Inflammatory macrophage treated with lipopolysaccharide for 1 hour (primary cell): ENCODE measurements around the gene PVALB.

Experiments used
- DNase-seq, 2 donors: peaks; one replicate each; pipeline ENCODE4 v3.0.0-alpha.2; 2020 to 2022

The PVALB gene

DNA sequence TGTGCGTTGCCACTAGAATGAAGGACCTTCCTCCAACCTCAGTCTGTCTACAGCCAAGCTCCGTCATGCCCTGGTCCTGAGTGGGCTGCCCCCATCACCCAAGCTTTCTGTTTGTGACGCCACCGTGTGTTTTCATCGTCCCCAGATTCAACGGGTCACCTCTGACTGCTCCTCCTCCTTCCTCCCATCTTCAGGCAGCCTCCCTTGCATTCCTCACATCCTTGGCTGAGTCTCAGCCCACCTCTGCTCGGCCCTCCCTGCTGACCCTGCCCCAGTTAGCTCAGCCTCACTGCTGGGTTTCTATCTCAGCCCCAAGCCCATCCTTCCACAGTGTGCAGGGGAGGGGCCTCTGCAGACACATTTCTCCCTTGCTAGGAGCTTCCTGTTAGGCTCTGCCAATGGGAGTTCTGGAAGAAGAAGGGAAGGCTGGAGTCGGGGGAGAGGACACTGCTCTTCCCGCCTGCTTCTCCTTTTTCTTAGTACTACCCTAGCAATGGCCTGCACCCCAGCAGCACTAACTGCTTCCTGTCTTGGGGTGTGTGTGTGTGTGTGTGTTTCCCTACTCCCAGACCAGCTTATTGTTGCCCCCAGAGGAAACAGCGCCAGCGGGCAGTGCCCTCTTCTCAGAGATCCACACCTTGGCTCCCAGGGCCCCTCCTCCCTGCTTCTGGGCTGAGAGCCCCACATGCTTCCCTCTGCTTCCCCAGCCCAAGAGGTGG, 46.2 kb downstream of the PVALB start:
- DNase-seq, result peak in 1 of 2 donors; percentile 11

DNA sequence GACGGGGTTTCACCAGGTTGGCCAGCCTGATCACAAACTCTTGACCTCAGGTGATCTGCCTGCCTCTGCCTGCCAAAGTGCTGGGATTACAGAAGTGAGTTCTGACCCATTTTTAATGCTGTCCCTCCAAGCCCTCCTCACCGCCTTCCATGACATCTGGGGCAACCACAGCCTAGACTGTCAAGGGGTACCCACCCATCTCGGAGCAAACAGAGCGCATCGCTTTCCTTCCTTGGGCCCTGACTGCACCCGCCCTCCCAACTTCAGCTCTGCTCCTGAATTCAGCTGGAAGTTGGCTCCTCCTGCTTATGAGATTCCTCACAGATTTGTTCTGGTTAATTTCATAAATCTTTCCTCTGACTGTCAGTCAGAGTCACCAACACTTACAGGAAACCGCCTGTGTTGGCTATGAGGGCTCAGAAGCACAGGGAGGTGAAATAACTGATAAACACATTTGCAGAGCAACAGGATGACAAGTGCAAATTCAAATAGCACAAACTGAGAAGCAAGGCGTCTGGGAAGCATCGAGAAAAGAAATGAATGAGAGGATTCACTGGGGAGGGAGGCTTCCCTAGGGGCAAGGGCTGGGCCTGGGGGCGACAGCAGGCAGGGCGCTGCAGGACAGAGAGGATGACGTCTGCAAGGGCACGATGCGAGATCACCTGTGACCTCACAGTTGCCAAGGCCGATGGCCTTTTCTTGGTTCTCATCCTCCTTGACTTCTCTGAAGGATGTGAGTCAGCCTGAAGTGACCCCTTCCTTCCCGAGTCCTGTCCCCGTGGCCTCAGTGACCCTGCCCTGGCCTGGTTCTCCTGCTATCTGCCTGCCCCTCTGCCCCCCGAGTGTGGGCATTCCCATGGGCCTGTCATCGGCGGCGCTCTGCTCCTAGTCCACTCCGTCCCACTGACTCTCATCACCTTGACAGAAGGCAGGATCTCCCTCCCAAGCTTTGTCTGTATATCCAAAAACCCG, 47.0 kb downstream of the PVALB start:
- DNase-seq, result no peak

GRCh38 chr22:36768616-36769015, 48.2 kb downstream of the PVALB start:
- DNase-seq, result no peak

GRCh38 chr22:36768141-36768540, 48.7 kb downstream of the PVALB start:
- DNase-seq, result no peak

- DNase-seq, result no peak
Observed at GRCh38 chr22:36767035-36767775, 49.6 kb downstream of the PVALB start.

DNA sequence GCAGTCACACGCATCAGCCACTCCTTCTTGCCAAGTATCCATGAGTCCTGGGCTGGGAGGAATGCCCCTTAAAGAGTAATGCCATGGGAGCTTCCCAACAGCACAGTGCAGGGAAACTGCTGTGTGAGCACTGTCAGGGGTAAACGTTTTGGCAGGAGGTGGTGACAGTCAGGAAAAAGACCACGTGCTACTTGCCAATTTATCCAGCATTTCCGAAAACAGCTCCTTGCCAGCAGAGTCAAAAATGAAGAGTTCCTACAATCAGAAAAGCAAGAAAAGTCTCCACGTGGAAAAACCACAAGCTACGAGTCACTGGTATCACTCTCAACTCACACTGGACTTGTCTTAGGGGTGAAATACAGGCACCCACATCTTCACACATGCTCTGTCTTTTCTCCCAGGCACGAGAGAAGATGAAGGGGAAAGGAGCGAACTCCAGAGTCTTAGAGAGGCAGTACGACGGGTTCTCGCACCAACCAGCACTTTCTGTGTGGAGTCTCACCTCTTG, 50.8 kb downstream of the PVALB start:
- DNase-seq, result no peak

GRCh38 chr22:36765131-36765942, 51.5 kb downstream of the PVALB start:
- no peak for DNase-seq

DNA sequence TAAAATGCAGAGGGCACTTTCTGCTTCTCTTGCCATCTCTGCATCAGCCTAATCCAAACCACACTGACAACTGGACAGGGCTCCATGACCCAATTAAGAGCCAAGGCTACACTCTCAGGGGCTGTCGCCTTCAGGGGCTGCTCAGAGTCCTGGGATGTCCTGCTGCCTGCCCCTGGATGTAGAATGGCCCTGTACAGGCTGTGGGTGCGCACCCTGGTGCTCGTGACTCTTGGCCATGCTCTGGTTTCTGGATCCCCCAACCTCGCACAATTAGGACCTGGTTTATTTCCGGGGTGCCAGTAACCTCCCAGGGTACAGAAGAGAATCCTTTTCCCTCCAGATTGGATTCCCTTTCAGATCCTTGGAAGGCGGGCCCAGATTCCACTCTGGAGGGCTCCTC, 52.2 kb downstream of the PVALB start:
- no peak for DNase-seq

- no peak for DNase-seq
Observed at GRCh38 chr22:36764060-36764459, 52.8 kb downstream of the PVALB start.

DNA sequence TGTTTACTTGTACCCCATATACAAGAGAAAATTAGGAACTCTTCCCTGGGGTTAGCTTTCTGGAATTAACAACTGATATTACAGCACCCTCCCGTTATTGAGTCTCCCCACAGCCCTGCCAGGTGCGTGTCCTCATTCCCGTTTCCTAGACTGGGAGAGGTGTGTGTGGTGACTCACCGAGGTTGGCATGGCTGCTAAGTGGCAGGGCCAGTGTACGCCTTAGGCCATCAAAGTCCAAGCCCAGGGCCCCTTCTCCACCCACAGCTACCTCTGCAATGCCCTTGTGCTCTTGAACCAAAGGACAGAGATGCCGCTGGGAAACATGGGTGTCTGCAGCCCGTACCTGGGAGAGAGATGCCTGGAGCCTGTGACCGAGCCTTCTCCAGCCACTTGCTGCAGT, 53.3 kb downstream of the PVALB start:
- no peak for DNase-seq

GRCh38 chr22:36762687-36763260, 54.1 kb downstream of the PVALB start:
- DNase-seq, result no peak

- no peak for DNase-seq
Observed at GRCh38 chr22:36761553-36762240, 55.1 kb downstream of the PVALB start.

DNA sequence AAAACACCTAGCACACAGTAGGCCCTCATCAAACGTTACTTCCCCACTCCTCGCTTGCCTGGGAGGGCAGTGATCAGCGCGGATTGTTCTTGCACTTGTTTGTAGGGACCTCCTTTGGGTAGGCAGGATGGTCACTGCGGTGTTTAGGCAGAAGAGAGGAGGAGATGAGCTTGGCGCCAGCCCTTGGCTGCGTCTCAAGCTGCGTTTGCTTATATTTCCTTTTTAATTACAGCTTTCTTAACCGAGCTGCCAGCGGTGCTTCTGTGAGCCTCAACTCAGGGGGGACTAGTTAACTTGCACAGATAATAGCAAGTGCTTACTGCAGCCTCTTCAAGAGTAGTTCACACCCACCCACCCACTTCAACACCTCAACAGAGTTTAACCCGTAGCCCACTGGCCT, 56.0 kb downstream of the PVALB start:
- DNase-seq, result no peak

GRCh38 chr22:36759481-36760159, 57.2 kb downstream of the PVALB start:
- DNase-seq, result no peak

GRCh38 chr22:36758792-36759271, 58.0 kb downstream of the PVALB start:
- no peak for DNase-seq

DNA sequence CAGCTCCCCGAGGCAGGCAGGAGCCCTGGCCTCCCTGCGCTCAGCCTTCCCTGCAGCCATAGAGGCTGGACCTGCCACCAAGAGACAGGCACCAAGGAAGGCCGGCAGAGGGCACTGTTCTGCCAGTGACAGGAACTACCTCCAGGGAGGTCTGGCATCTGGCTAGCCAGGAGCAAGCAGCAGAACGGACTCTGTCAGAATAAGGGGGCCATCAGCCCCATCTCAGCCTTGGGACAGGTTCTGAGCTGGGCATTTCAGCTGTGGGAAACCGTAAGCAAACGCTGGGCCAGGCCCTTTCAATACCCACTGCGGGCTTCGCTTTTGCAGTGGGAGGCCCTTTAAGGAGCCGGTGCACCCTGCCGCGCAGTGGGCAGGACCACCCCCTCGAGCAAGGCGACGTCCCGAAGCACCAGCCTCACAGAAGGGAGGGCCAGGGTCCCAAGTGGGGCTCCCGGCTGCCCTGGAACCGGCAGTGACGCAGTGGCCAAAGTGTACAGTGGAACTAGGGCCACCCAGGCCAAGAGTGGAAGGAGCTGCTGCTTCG, 59.1 kb downstream of the PVALB start:
- DNase-seq, result peak; percentile 42 to 83

GRCh38 chr22:36756746-36757655, 59.8 kb downstream of the PVALB start:
- no peak for DNase-seq

DNA sequence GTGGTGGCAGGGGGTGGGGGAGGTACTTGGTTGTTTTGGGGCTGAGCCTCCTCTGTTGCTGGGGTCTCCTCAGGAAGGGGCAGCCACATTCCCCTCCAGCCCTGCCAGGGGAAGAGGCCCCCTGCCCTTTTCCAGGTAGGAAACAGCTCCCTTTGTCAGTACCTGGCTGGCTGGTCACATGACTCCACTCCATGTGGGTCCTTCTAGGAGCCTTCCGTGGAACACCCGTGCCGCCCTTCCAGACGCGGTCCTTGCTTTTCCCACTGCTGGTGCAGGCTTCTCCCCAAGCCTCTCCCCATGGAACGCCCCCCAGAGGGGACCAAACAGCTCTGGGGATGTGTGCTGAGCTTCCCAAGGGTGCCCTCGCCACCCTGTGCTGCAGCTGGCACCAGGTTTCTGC, 60.8 kb downstream of the PVALB start:
- DNase-seq, result no peak

DNA sequence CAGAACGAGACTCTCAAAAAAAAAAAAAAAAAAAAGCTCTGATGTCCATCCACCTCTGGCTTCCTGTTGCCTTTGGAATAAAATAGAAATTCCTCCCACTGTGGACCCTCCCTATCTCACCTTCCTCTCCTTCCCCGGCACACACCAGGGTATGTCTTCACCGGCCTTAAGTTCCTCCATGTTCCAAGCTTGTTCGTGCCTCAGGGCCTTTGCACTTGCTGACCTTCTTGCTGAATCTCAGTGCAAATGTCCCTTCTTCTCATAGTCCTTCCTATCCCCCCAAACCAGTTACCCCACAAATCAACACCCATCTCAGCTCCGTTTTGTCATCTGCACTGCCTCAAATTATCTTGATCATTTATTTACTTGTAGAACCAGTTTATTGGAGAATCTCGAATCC, 61.5 kb downstream of the PVALB start:
- DNase-seq, result no peak
